HG02798 (cell line): ENCODE measurements around the gene HK3.

ENCODE experiments used
- ATAC-seq: cut with Tn5 transposase; IDR thresholded peaks from one replicate; pipeline ENCODE4 v1.9.1; 2021; ENCODE audit warnings: mild to moderate bottlenecking; ENCODE audit not compliant: unreplicated experiment, poor library complexity

Gene HK3

DNA sequence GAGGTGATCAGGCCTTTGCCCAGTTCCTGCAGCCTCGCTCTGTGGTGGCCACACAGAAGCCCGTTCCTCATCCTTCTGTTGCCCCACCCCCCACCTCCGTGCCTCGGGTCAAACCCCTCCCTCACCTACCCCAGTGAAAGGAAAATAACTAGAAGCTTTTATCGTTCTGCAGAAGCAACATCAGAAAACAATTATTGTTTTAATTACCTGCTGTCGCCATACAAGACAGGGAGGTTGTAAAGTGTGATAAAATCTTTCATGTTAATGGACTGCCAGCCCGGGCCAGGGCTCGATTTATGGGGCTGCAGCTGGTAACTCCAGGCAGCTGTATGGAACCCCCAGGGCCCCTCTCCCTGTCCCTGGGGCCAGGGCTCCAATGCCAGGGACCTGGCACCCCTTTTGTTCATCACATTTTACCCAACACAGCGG is 68.1 kb downstream of the HK3 start:
- no peak for ATAC-seq
